GM12892 (cell line): ENCODE measurements around the gene TXNDC2.

Source experiments
- POLR2A ChIP-seq: IDR thresholded peaks from 2 replicates; pipeline ENCODE4 v1.6.1; 2011; ENCODE audit warnings: low read depth, low read length, control low read depth
- POLR2AphosphoS5 ChIP-seq: IDR thresholded peaks from 2 replicates; pipeline ENCODE4 v1.6.1; 2011; ENCODE audit warnings: low read depth, low read length, control low read depth
- TAF1 ChIP-seq: IDR thresholded peaks from 2 replicates; pipeline ENCODE4 v1.6.1; 2011; ENCODE audit warnings: low read depth, mild to moderate bottlenecking, control low read depth, low read length, borderline replicate concordance

GRCh38 chr18:9869715-9870430, 15.9 kb upstream of the TXNDC2 start:
- TF ChIP-seq POLR2A (no peak), POLR2AphosphoS5 (no peak), TAF1 (no peak)
